Activated naive CD8-positive, alpha-beta T cell (primary cell): Measurements from ENCODE around the gene ABHD8.

ENCODE experiments used
- H3K27ac Mint-ChIP-seq: one replicate; pipeline ENCODE4 v1.8.0; 2021; ENCODE audit warnings: mixed read lengths
- H3K27me3 Mint-ChIP-seq: one replicate; pipeline ENCODE4 v1.8.0; 2021; ENCODE audit warnings: mixed read lengths
- H3K36me3 Mint-ChIP-seq: one replicate; pipeline ENCODE4 v1.8.0; 2021; ENCODE audit warnings: mixed read lengths
- H3K4me1 Mint-ChIP-seq: one replicate; pipeline ENCODE4 v1.8.0; 2021; ENCODE audit warnings: low read depth, mixed read lengths
- H3K4me3 Mint-ChIP-seq: one replicate; pipeline ENCODE4 v1.8.0; 2021; ENCODE audit warnings: mild to moderate bottlenecking, mixed read lengths
- H3K9me3 Mint-ChIP-seq: one replicate; pipeline ENCODE4 v1.8.0; 2021; ENCODE audit warnings: low read depth, mixed read lengths

ABHD8 gene

DNA sequence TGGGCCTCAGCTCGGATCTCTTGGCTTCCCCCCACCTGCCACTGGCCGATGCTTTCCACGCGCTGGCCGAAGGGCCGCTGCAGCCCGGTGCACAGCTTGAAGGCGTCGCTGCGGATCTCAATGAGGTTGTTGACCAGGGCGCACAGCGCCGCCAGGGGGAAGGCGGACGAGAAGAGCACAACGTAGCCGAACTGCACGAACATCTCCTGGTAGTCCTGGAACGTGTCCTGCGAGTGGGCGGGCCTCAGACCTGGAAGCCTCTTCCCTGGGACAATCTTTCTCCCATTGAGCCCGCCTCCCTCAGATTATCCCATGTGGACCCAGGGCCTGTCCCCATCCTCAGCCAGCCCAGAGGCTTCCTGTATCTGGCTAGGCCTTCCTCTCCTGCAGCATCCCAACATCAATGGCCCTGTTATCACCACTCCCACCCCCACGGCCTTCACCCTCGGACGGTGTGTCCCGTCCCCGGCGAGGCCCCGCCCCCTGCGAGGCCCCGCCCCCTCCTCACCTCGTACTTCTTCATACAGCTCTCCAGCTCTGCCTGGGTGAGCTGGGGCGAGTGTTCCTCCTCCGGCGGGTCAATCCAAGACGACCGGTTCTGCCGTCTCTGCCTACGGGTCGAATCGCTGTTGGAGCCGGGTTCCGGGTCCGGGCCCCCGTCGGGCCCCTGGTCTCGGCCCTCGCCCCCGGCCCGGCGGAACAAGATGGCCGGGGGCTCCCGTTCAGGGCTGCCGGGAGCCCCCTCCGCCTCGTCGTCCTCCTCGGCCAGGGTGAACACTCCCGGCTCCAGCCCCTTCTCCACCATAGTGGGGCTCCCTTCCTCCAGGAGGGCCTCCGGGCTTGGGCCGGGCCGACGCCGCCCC, 24.7 kb upstream of the ABHD8 start:
- no peaks in the 10 kb centered on the region for H3K27me3 Mint-ChIP-seq

DNA sequence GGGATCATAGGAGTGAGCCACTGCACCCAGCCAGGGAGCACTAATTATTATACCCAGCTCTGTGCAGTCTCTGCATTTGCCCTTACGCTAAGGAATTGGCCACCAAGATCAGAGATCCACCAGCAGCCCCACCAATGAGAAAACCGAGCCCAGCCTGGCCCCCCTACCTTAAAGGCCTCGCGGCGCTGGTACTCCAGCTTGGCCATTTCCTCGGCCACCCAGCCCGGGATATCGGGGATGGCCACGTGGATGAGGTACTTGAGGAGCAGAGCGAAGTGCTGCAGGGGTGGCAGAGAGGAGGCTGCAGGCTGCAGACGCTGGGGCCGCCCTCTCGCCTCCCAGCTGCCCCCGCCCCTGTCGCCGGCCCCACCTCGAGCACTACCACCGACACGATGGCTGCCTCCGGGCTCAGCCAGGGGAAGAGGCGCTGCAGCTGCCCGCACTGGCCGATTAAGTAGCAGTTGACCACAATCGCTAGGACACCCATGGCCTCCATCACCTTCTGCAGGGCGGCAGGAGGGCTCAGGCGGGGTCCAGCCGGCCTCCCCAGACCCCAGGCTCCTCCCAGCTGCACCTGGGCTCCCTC, 23.9 kb upstream of the ABHD8 start:
- peaks cover 11% of the 10 kb centered on the region for H3K4me1 Mint-ChIP-seq

More for the DNA sequence above, 24.7 kb upstream of the ABHD8 start:
- H3K4me1 Mint-ChIP-seq = peaks cover 14% of the 10 kb centered on the region
- H3K36me3 Mint-ChIP-seq = no peaks in the 10 kb centered on the region
- H3K27ac Mint-ChIP-seq = no peak overlapping the region
- peak overlapping the region; percentile 59 for H3K4me3 Mint-ChIP-seq
- no peaks in the 10 kb centered on the region for H3K9me3 Mint-ChIP-seq

DNA sequence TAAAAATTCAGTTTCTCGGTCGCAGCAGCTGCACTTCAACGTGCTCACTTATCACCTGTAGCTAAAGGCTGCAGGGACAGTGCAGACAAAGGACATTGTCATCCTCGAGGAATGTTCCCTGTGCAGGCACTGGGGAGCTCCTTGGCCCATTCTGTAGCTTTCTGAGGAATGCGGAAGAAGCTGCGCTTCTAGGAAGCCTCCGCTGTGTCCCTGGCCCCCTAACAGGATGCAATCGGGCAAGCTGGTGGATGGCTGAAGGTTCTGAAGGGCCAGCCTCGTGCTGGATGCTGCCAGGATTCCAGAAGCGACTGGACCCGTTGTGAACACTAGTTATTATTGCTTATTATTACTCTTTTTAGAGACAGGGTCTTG, 23.4 kb upstream of the ABHD8 start:
- Mint-ChIP-seq H3K36me3 (no peaks in the 10 kb centered on the region), H3K4me3 (peak overlapping the region; percentile 42), H3K27ac (no peak overlapping the region), H3K4me1 (peaks cover 11% of the 10 kb centered on the region), H3K9me3 (no peaks in the 10 kb centered on the region), H3K27me3 (no peaks in the 10 kb centered on the region)

More for the DNA sequence above, 23.9 kb upstream of the ABHD8 start:
- H3K36me3 Mint-ChIP-seq = no peaks in the 10 kb centered on the region
- peak overlapping the region; percentile 42 for H3K4me3 Mint-ChIP-seq
- no peaks in the 10 kb centered on the region for H3K27me3 Mint-ChIP-seq
- H3K27ac Mint-ChIP-seq = no peak overlapping the region
- H3K9me3 Mint-ChIP-seq = no peaks in the 10 kb centered on the region

DNA sequence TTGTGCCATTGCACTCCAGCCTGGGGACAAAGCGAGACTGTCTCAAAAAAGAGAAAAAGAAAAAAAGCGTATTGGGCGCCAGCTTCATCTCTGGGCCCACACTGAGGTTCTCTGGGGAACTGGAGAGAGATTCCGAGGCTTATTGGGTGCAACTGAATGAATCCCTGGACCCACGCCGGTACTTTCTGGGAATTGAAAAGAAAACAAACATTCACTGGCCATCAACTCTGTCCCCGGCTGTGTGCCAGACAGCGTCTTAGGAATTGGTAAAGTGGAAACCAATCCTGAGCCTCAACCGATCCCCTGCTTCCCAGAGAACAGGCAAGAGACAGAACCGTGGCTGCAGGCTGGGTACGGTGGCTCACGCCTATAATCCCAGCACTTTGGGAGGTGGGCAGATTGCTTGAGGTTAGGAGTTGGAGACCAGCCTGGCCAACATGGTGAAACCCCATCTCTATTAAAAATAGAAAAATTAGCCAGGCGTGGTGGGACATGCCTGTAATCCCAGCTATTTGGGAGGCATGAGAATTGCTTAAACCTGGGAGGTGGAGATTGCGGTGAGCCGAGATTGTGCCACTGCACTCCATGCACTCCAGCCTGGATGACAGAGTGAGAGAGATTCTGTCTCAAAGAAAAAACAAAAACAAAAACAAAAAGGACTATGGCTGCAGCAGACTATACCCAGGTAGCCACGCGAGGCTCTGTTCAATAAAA, 22.8 kb upstream of the ABHD8 start:
- Mint-ChIP-seq H3K4me1 (peaks cover 11% of the 10 kb centered on the region), H3K27ac (no peak overlapping the region), H3K27me3 (no peaks in the 10 kb centered on the region), H3K9me3 (no peaks in the 10 kb centered on the region), H3K4me3 (no peak overlapping the region), H3K36me3 (no peaks in the 10 kb centered on the region)

DNA sequence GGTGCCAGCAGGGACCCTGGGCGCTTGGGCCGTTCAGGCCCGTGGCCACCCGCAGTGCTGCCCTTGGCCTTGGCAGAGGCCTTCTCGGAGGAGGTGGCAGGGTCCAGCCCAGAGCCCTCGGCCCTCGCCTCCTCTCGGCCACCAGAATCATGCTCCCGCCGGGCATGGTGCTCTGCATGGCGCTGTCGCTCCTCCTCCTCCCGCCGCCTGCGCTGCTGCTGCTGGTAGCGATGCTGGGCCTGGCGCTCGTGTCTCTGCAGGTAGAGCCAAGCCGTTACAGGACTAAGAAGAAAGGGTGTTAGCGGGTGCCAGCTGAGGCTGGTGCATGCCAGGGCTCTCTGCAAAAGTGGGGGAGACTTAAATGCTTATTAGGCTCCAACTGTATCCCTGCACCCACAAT, 21.9 kb upstream of the ABHD8 start:
- no peaks in the 10 kb centered on the region for H3K36me3 Mint-ChIP-seq

DNA sequence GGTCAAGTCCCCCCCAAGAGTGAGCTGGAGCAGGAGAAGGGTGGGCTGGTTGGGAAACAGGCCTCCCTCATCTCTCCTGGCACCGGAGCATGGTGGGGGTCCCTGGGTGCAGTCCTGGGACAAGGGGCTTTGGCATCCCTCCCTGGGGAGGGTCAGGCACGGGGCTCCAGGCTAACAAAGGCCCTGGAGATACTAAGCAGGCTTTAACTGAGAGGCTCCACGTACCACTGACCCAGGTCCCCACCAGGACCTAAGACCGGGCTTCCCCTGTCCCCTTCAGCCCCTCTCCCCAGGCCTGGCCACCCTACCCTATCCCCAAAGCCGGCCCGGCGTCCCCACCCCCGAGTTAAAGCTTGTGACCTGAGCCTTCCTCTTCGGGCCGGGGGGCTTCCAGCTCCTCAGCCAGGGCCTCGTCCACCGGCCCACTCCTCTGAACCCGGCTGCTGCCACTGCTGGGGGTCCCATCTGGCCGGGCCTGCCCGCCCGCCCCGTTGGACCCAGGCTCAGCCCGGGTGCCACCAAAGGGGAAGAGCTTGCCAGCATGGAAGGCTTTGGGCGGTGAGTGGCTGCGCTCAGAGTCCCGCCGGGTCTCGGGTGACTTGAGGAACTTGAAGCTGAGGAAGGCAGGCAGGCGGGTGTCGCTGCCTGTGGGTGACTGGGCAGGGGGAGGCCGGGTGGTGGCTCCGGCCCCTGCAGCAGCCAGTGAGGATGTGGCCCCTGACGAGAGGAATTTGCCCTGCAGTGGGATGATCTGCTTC, 21.3 kb upstream of the ABHD8 start:
- no peak overlapping the region for H3K4me3 Mint-ChIP-seq
- no peaks in the 10 kb centered on the region for H3K9me3 Mint-ChIP-seq
- no peak overlapping the region for H3K27ac Mint-ChIP-seq
- H3K4me1 Mint-ChIP-seq = peaks cover 3% of the 10 kb centered on the region
- no peaks in the 10 kb centered on the region for H3K36me3 Mint-ChIP-seq
- H3K27me3 Mint-ChIP-seq = no peaks in the 10 kb centered on the region

More for the DNA sequence above, 21.9 kb upstream of the ABHD8 start:
- H3K4me3 Mint-ChIP-seq = no peak overlapping the region
- no peaks in the 10 kb centered on the region for H3K27me3 Mint-ChIP-seq
- H3K27ac Mint-ChIP-seq = no peak overlapping the region
- no peaks in the 10 kb centered on the region for H3K9me3 Mint-ChIP-seq
- peaks cover 6% of the 10 kb centered on the region for H3K4me1 Mint-ChIP-seq

DNA sequence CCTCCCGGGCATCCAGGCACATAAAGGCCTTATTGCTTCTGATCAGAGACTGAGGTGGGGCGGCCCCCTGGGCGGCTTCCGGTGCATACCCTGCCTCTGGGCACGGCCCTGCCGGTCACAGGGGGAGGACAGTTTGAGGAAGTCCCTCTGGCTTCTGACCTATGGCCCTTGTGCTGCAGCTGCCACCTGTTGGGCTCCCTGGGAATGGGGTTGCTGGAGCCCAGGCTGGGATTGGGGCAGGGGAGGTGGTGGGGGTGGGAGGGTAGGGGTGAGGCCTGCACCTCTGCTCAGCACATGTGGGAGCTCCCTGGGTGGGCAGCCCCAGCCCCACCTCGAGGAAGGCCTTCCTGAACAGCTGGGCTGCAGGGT, 20.7 kb upstream of the ABHD8 start:
- Mint-ChIP-seq H3K36me3 (no peaks in the 10 kb centered on the region), H3K4me3 (no peak overlapping the region), H3K9me3 (no peaks in the 10 kb centered on the region), H3K27ac (no peak overlapping the region), H3K4me1 (peaks cover 3% of the 10 kb centered on the region), H3K27me3 (no peaks in the 10 kb centered on the region)

DNA sequence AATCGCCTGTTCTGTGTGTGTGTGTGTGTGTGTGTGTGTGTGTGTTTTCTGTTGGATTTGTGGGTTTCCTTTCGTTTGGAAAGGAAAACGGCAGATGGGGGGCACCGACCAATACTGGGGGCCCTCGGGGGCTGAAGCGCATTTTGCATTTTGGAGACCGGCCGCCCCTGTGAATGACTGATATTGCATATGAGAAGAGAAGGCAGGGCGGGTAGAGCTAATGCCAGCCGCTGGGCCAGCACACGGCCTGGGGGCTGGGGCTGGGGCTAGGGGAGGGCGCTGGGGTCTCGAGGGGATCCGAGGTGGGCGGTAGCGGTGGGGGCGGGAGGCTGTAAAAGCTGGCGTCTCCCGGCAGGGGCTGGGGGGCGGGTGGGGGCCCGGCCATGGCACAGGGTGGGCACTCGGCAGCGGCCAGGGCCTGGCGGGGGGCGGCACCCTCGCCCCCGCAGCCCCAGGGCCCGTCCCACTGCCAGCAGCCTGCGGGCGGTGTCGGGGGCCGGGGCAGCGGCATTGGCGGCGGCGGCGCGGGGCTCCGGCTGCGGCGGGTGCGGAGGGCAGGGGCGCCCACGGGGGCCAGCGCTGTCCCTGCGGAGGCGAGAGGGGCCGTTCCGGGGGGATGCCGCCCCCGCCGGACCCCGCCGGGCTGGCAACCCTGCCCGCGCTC, 20.2 kb upstream of the ABHD8 start:
- Mint-ChIP-seq H3K4me1 (peaks cover 3% of the 10 kb centered on the region), H3K27ac (no peak overlapping the region), H3K27me3 (no peaks in the 10 kb centered on the region), H3K9me3 (no peaks in the 10 kb centered on the region), H3K4me3 (no peak overlapping the region), H3K36me3 (no peaks in the 10 kb centered on the region)

DNA sequence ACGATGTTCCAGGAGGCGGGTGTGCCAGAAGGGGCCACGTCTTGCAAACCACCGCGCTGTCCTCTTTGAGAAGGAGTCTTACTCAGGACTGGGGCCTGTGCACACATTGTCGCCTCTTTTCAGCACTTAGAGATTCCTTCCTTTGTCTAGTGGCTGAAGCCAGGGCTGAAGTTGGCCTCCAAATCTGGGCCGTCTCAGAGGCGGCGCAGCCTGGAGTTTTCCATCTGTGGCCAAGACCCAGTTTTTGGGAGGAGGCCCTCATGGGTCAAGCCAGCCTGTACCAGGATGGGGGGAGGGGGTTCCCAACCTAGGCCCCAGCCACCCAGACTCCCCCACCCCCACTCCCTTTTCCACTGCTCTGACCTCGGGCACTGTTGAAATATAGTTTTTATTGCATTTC, 19.6 kb upstream of the ABHD8 start:
- Mint-ChIP-seq H3K4me3 (no peak overlapping the region), H3K36me3 (no peaks in the 10 kb centered on the region)

DNA sequence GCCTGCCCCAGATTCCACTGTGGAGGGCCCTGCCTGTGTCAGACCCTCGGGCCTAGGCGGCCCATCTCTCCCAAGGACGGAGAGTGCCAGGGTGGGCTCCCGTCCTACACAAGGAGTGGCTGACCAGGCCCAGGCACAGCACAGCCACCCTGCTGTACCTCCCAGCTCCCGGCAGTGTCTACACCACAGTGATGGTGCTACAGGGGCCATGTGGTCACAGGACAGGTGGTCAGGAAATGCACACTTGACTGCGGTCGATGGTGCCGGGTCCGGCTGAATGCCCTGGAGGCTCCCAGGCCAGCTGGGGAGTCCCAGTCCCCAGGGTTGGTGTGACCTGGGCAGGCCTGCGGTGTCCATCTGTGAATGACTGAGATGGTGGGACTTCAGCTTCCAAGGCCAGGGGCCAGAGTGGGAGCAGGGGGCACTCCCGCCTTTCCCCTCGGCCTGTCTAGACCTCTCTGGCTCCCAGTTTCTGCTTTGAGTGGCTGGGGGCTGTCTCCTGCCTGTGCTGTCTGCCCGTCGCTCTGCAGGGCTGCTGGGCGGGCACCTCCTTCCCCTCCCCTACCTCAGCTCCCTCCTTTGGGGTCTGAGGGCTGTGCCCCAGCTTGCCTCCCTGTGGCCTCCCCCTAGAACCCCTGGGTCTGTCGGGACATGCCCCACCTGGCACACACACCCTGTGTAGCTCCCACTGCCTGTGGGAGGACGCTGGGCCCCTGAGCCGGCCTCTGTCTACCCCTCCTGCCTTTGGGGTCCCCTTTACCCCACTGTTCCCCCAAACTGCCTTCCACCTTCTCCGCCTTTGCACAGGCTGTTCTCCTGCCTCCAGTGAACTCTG, 18.6 kb upstream of the ABHD8 start:
- peaks cover 1% of the 10 kb centered on the region for H3K4me1 Mint-ChIP-seq
- no peaks in the 10 kb centered on the region for H3K36me3 Mint-ChIP-seq
- no peaks in the 10 kb centered on the region for H3K9me3 Mint-ChIP-seq
- no peaks in the 10 kb centered on the region for H3K27me3 Mint-ChIP-seq
- H3K4me3 Mint-ChIP-seq = no peak overlapping the region
- no peak overlapping the region for H3K27ac Mint-ChIP-seq

More for the DNA sequence above, 19.6 kb upstream of the ABHD8 start:
- H3K9me3 Mint-ChIP-seq = no peaks in the 10 kb centered on the region
- H3K27ac Mint-ChIP-seq = no peak overlapping the region
- no peaks in the 10 kb centered on the region for H3K27me3 Mint-ChIP-seq
- peaks cover 3% of the 10 kb centered on the region for H3K4me1 Mint-ChIP-seq

DNA sequence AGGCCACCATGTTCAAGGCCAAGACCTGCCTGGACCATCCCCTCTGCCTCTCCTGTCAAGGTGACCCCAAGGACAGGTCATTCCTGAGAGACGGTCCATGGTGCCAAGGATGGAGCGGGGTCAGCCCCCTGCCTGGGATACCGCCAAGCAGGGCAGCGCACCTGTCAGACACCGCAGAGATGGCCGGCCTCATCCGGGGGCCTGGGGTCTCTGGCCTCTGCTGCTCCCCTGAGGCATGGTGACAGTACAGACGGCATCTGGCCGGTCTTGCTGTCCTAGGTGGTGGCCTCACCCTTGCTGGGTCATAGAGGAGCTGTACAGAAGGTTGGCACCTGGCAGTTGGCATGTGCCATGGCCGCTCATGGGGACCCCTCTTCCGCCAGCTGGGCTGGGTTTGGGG, 17.2 kb upstream of the ABHD8 start:
- H3K36me3 Mint-ChIP-seq = no peaks in the 10 kb centered on the region

DNA sequence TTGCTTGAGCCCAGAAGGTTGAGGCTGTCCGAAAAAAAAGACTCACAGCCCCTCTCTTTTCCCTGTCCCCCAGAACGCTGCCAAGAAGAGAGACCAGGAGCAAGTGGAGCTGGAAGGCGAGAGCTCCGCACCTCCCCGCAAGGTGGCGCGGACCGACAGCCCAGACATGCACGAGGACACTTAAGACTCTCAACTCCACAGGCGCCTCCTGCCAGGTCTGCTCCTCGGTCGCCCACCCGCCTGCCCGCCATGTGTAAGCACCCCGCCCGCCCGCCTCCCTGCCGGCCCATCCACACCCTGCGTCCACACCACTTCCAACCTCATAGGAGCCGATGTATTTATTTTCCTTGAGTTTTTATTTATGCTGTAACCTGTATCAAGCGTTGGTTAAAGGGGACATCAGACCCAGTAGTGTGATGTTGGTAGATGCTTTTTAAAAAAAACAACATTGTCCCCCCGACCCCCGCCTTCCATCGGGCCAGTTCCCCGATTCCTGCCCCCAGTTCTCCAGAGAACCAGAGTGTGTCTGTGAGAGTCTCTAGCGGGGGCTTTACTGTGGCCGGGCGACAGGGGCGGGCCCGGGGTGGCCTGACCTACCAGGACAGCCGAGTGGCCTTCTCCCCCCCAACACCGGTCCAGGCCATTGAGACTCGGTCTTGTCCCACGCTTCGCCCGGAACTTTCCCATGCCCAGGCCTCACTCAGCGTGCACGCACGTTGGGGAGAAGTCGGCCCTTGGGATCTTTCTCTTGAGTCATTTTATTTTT, 16.4 kb upstream of the ABHD8 start:
- Mint-ChIP-seq H3K36me3 (no peaks in the 10 kb centered on the region), H3K9me3 (no peaks in the 10 kb centered on the region), H3K4me1 (peaks cover 1% of the 10 kb centered on the region), H3K27me3 (no peaks in the 10 kb centered on the region), H3K4me3 (no peak overlapping the region), H3K27ac (no peak overlapping the region)

More for the DNA sequence above, 17.2 kb upstream of the ABHD8 start:
- H3K4me3 Mint-ChIP-seq = no peak overlapping the region
- no peaks in the 10 kb centered on the region for H3K27me3 Mint-ChIP-seq
- no peaks in the 10 kb centered on the region for H3K9me3 Mint-ChIP-seq
- peaks cover 1% of the 10 kb centered on the region for H3K4me1 Mint-ChIP-seq
- H3K27ac Mint-ChIP-seq = no peak overlapping the region

DNA sequence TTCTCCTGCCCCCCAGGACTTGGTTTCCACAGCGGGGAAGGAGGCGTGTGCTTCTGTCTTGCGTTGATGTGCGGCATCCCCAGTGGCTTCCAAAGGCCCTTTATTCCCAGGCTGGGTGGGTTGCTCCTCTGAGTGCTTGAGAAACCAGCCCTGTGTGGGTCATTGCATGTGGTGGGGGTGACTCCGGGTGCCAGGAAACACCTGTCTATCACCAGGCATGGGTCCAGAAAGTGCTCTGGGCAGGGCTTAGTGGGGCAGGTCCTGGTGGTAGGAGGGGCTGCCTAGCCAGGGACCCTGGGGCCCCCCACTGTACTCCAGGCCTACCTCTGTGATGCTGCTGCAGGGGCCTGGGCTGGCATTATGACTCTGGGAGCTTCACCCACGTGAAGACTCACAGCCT, 15.7 kb upstream of the ABHD8 start:
- Mint-ChIP-seq H3K27ac (no peak overlapping the region), H3K4me3 (no peak overlapping the region), H3K36me3 (no peaks in the 10 kb centered on the region), H3K9me3 (no peaks in the 10 kb centered on the region), H3K4me1 (peaks cover 1% of the 10 kb centered on the region), H3K27me3 (no peaks in the 10 kb centered on the region)
